Testis (tissue), 2 donors: ENCODE measurements around the gene TAS2R20.

ENCODE experiments used
- CTCF ChIP-seq, 3 experiments: fragments of 450-650 bp in 2 of 3; fragments of 200-600 bp in 1 of 3; sonication (generic) in 1 of 3; IDR thresholded peaks; one replicate each; pipeline ENCODE4 v1.5.1; 2016 to 2019; ENCODE audit warnings: antibody characterized with exemption in 3 of 3, mild to moderate bottlenecking in 2 of 3, moderate library complexity in 1 of 3
- POLR2A ChIP-seq: fragments of 450-650 bp; IDR thresholded peaks from one replicate; pipeline ENCODE4 v1.6.1; 2017; ENCODE audit warnings: antibody characterized with exemption, mild to moderate bottlenecking, moderate library complexity

GRCh38 chr12:10952645-10953044, 45.5 kb downstream of the TAS2R20 start:
- TF ChIP-seq CTCF (IDR thresholded peaks at IDR 0.05) (no peak), POLR2A (no peak)
